Measurements from ENCODE around the gene FAM168B. TPM values are rescaled to one million over a fixed set of nuclear protein-coding genes. Genes with fewer than 3 reads are reported as not detected.

FAM168B gene
- polyA plus RNA-seq, 1 donor (not counting 4 experiments of a cell fraction or from before 2014, with no cell fraction given): 50.8 TPM

- Histone ChIP-seq H3K9me1 (ENCODE audit: control insufficient read depth, extremely low read depth, insufficient read depth, low read length) (no peaks in the 10 kb centered on the region), H3K27ac (ENCODE audit: control insufficient read depth, insufficient read depth, low read length) (no peak overlapping the region), H3K4me3 (ENCODE audit: control insufficient read depth in 2 of 3, extremely low read depth in 1 of 3, insufficient read depth in 2 of 3, low read depth in 1 of 3, low read length in 3 of 3) (no peak overlapping the region), H3K4me2 (ENCODE audit: control insufficient read depth, extremely low read depth, insufficient read depth, low read depth, low read length) (no peak overlapping the region), H3K36me3 (ENCODE audit: control insufficient read depth in 2 of 2, extremely low read depth in 1 of 2, insufficient read depth in 2 of 2, low read length in 2 of 2) (peaks cover 14 to 17% of the 10 kb centered on the region in 2 experiments), H3K4me1 (ENCODE audit: control insufficient read depth, extremely low read depth, insufficient read depth, low read length) (peaks cover 1% of the 10 kb centered on the region), H3K9me3 (ENCODE audit: control insufficient read depth, low read depth, low read length) (no peaks in the 10 kb centered on the region), H4K20me1 (ENCODE audit: control insufficient read depth, extremely low read depth, insufficient read depth, low read length) (no peaks in the 10 kb centered on the region), H3K27me3 (ENCODE audit: control insufficient read depth, extremely low read depth, insufficient read depth, low read length) (no peaks in the 10 kb centered on the region), H2AFZ (ENCODE audit: control insufficient read depth, low read length) (no peak overlapping the region), H3K79me2 (ENCODE audit: control insufficient read depth, insufficient read depth, low read length) (no peaks in the 10 kb centered on the region), H3K9ac (ENCODE audit: control insufficient read depth, extremely low read depth, insufficient read depth, low read length) (no peak overlapping the region)
- FAIRE-seq (no peak), DNase-seq (ENCODE audit: low read depth, low spot score) (no peak)
- dilution Hi-C loops (cut with MboI; ENCODE audit: extremely low pct_ligation_motif_present, low sequenced_read_pairs): no loop called here
- no peak for TF ChIP-seq EZH2 (IDR thresholded peaks at IDR 0.05; ENCODE audit: low read length)
- TF ChIP-seq, protein P1, sequence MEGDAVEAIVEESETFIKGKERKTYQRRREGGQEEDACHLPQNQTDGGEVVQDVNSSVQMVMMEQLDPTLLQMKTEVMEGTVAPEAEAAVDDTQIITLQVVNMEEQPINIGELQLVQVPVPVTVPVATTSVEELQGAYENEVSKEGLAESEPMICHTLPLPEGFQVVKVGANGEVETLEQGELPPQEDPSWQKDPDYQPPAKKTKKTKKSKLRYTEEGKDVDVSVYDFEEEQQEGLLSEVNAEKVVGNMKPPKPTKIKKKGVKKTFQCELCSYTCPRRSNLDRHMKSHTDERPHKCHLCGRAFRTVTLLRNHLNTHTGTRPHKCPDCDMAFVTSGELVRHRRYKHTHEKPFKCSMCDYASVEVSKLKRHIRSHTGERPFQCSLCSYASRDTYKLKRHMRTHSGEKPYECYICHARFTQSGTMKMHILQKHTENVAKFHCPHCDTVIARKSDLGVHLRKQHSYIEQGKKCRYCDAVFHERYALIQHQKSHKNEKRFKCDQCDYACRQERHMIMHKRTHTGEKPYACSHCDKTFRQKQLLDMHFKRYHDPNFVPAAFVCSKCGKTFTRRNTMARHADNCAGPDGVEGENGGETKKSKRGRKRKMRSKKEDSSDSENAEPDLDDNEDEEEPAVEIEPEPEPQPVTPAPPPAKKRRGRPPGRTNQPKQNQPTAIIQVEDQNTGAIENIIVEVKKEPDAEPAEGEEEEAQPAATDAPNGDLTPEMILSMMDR (optimal IDR thresholded peaks at IDR 0.05 in 1 of 3, IDR thresholded peaks at IDR 0.05 in 1 of 3, conservative IDR thresholded peaks at IDR 0.05 in 1 of 3; ENCODE audit: extremely low read depth in 1 of 3, insufficient read depth in 2 of 3, low read length in 3 of 3): no peak
Measured at GRCh38 chr2:131039535-131039907, 53.7 kb downstream of the FAM168B start.

DNA sequence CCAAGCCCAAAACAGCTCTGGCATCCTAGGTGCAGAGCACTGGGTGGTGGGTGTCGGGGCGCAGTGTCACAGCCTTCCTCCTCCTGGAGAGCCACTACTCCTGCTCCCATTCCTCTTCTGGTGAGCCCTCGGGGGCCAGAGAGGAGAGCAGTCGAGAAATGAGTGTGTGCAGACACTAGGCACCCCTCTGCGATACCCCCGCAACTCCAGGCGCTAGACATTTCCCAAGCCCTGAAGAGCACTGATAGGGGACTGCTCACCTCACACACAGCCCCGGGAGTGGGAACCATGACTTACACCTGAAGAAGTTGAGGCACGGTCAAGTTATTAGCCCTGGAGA, 54.2 kb downstream of the FAM168B start:
- Histone ChIP-seq H3K79me2 (ENCODE audit: control insufficient read depth, insufficient read depth, low read length) (no peaks in the 10 kb centered on the region), H3K4me1 (ENCODE audit: control insufficient read depth, extremely low read depth, insufficient read depth, low read length) (peaks cover 6% of the 10 kb centered on the region), H3K27me3 (ENCODE audit: control insufficient read depth, extremely low read depth, insufficient read depth, low read length) (no peaks in the 10 kb centered on the region), H3K9me3 (ENCODE audit: control insufficient read depth, low read depth, low read length) (no peaks in the 10 kb centered on the region), H3K4me3 (ENCODE audit: control insufficient read depth in 2 of 3, extremely low read depth in 1 of 3, insufficient read depth in 2 of 3, low read depth in 1 of 3, low read length in 3 of 3) (no peak overlapping the region), H3K27ac (ENCODE audit: control insufficient read depth, insufficient read depth, low read length) (no peak overlapping the region), H3K9ac (ENCODE audit: control insufficient read depth, extremely low read depth, insufficient read depth, low read length) (no peak overlapping the region), H4K20me1 (ENCODE audit: control insufficient read depth, extremely low read depth, insufficient read depth, low read length) (no peaks in the 10 kb centered on the region), H2AFZ (ENCODE audit: control insufficient read depth, low read length) (no peak overlapping the region), H3K4me2 (ENCODE audit: control insufficient read depth, extremely low read depth, insufficient read depth, low read depth, low read length) (no peak overlapping the region), H3K36me3 (ENCODE audit: control insufficient read depth in 2 of 2, extremely low read depth in 1 of 2, insufficient read depth in 2 of 2, low read length in 2 of 2) (peaks cover 14 to 17% of the 10 kb centered on the region in 2 experiments), H3K9me1 (ENCODE audit: control insufficient read depth, extremely low read depth, insufficient read depth, low read length) (no peaks in the 10 kb centered on the region)
- no peak for DNase-seq (ENCODE audit: low read depth, low spot score)
- dilution Hi-C loops (cut with MboI; ENCODE audit: extremely low pct_ligation_motif_present, low sequenced_read_pairs): no loop called here
- TF ChIP-seq, protein P1 (optimal IDR thresholded peaks at IDR 0.05 in 1 of 3, IDR thresholded peaks at IDR 0.05 in 1 of 3, conservative IDR thresholded peaks at IDR 0.05 in 1 of 3; ENCODE audit: extremely low read depth in 1 of 3, insufficient read depth in 2 of 3, low read length in 3 of 3): no peak
- no peak for TF ChIP-seq EZH2 (IDR thresholded peaks at IDR 0.05; ENCODE audit: low read length)
- no peak for FAIRE-seq

All from keratinocyte (primary cell).